CD4-positive, alpha-beta T cell treated with Interleukin-4 for 4 hours (primary cell): ENCODE results near the gene POPDC3.
"Not testable (repeated sequence)": the region's sequence is repeated elsewhere in the genome, so short reads cannot be mapped to it uniquely, and the experiment has no call there.

Experiments used
- DNase-seq: peaks from one replicate; pipeline ENCODE4 v3.0.0-alpha.2; 2020

POPDC3 gene, protein sequence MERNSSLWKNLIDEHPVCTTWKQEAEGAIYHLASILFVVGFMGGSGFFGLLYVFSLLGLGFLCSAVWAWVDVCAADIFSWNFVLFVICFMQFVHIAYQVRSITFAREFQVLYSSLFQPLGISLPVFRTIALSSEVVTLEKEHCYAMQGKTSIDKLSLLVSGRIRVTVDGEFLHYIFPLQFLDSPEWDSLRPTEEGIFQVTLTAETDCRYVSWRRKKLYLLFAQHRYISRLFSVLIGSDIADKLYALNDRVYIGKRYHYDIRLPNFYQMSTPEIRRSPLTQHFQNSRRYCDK

DNA sequence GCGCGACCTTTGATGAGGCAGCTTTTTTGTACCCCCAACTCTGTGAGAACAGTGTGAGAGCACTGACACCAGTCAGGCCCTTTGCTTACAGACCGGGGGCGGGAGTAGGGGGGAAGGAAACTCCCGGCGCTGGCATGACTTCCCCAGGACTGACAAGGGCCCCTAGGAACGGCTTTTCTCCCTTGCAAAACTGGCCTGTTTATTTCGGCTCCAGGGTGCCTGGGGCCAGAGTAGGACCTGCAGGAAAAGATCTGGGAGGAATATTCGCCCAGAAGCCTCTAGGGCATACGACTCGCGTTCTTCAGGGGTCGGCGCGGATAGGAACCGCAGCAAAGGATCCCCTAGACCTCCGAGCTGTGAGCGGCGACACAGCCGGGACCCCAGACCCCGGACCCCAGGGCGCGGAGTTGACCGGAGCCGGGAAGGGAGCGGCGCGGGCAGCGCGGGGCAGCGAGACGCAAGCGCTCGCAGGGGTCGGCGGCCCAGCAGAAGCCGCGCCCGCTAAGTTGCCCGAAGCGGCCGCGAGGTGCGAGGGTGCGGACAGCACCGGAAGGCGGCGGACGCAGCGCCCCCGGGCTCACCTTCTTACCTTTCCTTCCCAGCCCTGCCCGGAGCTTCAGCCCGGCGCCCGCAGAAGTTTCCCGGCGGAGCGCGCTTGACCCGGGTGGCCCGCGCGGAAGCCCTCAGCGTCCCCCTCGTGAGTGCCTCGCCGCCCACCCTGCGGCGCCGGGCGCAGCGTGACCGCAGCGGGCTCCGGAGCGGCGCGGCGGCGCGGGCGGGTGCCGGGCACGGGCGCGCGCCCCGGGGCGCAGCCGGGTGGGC is at the start of gene POPDC3:
Gene POPDC3 (minus strand): TSS at position 771 of the 822 bp plus-strand sequence. CDS start 18,105 bp downstream, outside the sequence.
- DNase-seq = no peak

DNA sequence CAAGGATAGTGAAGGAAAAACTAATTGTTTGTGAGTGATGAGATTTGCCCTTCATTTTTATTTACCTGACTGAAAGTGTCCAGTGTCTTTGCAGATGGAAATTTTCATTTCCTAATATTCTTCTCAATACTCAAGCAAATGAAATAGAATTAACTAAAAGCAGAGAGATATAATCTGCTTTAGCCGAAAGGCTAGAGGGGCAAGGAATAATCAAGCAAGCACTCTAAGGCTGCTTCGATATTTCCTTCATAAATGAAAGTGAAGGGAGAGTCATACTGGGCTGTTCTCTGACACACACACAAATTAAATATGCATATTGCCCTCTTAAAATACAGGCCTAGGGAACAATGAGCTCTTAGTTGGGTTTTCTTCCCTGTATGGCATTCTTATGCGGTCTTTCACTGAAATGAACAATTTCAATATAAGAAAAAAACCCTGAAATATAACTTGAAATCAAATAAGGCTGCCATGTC is 47.5 kb upstream of the POPDC3 start:
- DNase-seq = no peak

DNA sequence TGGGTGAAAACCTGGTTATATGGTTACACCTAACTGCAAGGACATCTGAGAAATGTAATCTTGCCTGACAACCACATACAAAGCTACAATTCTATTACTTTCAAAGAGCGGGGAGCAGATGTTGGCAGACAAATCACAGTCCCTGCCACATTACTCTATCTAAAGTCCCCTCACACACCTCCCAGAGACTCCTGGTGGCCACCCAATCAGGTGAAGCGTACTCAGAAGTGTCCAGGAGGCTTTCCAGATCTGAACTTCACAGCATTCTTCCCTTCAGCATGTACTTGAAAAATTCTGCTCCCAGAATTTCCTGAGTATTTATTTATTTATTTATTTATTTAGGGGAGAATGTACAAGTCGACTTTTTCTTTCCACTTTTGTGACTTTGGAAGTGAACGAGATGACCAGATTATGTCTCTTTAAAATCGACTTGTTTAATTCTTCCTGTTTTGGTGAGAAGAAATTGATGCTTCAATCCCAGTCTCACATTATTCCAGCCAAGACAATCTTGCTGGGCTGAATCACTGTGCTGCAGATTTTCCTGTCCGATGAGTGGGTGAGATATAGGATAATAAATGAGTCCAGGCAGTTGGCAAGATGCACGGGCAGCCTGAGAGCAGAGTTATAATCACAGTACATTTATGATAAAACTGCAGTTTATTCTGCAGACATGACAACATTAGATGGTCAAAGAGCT is 46.9 kb upstream of the POPDC3 start:
- no peak for DNase-seq

DNA sequence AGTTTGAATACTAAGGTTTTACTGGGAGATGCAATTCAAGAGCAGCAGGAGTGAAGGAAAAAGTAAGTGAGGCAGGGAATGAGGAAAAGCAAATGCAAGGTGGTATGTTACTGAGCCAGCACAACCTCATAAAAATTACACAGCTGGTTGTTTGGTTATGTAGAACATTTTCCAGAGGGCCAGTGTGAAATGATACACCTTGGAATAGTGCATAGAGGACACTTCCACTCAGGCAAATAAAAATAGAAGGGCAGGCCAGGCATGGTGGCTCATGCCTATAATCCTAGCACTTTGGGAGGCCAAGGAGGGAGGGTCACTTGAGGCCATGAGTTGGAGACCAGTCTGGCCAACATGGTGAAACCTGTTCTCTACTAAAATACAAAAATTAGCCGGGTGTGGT is 43.4 kb upstream of the POPDC3 start:
- no peak for DNase-seq

DNA sequence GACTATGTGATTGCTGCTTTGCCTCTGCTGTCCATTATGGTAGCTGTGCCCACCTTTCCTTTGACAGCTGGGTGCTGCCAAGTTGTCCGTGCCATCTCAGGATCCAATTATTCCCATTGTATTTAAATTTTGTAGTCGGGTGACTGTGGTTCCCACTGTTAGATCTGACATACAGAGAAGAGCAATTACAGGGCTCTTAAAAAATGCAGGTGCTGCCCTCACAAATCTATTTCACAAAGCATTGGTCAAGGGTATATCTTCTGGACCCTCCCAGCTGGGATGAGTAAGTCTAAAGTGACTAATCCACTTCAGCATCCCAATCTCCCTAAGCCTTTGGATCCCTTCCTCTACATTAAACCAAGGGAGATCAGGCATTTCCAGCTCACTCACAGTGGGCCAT is 41.4 kb upstream of the POPDC3 start:
- not testable (repeated sequence) for DNase-seq

DNA sequence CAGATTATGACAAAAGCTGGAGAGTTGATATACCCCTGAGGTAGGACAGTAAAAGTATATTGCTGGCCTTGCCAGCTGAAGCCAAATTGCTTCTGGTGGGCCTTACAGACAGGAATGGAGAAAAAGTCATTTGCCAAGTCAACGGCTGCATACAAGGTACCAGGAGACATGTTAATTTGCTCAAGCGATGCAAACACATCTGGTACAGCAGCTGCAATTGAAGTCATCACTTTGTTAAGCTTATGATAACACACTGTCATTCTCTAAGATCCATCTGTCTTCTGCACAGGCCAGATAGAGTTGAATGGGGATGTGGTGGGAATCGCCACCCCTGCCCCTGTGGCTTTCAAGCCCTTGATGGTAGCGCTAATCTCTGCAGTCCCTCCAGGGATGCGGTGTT is 40.4 kb upstream of the POPDC3 start:
- no peak for DNase-seq

DNA sequence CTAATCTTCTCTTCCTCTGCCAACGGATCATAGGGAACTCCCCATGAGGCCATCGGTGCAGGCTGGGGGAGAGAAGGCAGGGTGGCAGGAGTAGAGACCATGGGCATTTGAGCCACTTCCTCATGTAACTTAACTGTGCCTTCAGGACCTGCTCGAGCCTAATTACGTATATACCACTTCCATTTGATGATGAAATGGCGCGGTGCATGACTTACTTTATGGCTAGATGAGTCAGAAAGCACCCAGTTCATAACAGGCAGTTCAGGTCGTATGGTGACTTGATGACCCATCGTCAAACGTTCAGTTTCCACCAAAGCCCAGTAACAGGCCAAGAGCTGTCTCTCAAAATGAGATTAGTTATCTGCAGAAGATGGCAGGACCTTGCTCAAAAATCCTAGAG is 39.4 kb upstream of the POPDC3 start:
- DNase-seq = not testable (repeated sequence)

DNA sequence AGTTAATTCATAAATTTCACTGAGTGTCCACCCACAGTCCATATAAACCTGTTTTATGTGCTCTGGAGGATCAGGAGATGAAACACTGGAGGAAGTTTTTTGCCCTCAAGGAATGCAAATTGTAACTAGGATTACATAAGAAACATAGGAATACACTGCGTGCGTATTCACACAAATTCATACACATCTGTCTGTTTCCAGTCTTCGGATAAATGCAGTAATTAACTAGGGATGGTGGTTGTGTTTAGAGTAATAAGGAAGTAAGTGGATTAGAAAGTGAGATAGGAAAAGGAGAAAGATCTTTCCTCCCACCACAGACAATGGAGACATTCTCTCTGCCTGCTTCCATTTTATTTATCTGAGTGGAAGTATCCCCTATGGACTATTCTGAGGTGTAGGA is 35.7 kb upstream of the POPDC3 start:
- DNase-seq = no peak

DNA sequence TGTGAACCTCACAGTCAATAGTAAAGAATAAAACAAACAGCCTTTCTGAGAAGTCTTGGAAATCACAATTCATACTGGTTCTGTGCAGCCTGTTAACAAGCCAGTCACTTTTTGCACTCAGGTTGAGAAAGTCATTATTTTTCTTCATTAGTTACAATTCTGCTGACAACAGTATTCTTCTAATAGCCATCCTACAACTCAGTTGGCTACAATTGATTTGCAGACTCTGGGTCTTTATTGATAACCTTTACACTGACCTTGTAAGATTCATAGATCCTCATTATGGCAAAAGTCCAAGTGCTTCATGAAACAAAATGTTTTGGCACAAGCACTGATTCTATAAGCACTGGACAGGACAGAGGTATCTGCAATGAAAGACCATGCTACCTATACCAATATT is 34.9 kb upstream of the POPDC3 start:
- DNase-seq = no peak

DNA sequence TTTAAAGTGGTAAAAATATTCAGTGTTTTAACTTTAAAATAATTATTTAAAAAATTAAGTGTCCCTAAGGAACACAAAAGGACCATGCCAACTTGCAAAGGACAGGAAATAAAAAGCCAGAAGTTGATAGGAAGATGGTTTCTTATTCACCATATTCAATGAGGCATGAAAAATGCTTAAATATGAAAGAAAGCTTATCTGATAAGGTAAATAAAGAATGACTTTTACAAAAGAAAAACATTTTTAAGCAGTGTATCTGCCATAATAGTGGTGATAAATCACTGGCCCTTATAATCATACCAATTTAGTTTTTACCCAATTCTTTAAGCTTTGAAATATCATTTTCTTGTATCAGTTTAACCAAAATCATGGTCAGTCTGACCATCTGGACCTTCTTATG is 33.5 kb upstream of the POPDC3 start:
- DNase-seq = no peak

DNA sequence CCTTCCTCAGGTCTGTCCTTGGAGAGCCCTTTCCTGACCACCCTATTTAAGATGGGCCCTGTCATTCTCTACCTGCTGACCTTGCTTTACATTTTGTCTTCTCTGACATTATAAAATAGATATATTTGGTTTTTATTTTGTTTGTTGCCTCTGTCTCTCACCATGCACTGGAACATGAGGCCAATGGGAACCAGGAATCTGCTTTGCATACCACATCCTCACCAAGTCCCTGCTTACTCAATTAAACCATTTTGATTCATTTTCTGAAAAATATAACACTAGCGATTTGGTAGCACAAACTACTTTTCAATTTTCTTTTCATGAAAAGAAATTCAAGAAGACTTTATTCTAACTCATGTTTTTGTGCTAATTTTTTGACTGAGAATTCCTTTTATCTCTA is 32.8 kb upstream of the POPDC3 start:
- no peak for DNase-seq

DNA sequence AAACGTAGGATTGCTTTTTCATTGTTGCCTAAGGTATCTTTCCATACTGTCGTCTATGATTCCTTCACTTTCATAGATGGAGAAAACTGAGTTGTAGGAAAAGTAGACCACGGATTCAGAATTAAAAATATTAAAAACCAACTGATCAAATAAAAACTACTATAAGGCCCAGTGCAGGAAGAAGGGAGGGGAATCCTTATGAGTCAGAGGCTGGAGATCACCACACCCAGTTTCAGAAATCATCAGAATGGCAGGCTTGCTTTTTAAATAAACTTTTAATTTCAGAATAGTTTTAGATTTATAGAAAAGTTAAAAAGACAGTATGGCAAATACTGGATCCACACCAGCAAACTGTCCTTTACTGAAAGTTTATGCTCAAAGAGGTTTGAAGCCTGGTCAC is 32.0 kb upstream of the POPDC3 start:
- no peak for DNase-seq

DNA sequence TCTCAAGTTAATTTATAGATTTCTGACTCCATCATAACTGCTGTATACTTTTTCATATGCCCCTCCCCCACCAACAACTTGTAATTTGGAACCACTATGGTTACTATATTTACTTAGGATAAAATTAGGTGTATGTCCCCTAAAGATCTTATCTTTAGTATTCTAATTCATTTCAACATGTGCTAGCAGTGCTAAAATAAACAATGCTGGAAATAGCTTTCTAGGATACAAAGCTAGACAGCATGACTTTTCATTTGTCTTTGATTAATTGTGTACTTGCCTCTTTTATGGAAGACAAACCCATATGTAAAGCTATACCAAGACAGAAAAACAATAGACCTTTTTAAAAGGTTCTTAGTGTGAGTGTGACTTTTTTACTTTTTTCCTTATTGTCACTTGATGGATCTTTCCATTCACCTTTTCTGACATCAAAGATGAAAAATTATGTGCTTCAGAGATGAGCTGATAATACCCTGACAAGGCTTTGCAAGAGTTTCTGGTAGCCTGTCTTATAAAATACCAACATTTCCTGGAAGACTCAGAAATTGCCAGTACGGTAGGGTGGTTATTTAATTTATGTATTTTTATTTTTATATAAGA is 31.2 kb upstream of the POPDC3 start:
- no peak for DNase-seq

DNA sequence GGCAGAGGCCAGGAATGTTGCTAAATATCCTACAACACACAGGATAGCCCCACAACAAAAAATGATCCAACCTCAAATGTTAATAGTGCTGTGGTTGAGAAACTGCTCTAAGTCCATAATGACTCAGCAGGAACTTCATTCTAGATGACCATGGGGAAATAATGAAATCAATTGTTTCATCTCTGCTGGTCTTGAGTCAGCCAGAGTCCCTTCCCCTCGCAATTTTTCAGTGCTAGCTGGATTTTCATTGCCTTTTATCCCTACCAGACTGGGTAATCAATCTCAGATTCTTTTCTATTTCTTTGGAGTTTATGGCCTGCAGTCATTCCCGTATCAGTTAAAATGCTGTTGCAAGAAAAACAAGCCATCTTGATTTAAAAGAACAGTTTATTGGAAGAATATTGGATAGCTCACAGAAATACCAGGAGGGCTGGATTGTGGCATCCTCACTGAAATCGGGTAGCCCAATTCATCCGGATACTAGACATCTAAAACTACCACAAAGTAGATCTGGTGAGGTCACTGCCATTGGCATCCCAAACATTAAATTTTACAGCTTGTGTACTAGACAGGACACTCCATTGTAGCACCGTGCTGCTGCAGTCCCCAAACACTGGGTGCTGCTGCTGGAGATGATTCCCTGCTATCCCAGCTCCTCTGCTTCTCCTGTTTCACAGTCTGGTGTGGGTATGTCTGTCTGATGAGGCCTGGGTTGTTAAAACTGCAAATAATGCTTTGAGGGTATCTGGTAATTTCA is 30.3 kb upstream of the POPDC3 start:
- no peak for DNase-seq

DNA sequence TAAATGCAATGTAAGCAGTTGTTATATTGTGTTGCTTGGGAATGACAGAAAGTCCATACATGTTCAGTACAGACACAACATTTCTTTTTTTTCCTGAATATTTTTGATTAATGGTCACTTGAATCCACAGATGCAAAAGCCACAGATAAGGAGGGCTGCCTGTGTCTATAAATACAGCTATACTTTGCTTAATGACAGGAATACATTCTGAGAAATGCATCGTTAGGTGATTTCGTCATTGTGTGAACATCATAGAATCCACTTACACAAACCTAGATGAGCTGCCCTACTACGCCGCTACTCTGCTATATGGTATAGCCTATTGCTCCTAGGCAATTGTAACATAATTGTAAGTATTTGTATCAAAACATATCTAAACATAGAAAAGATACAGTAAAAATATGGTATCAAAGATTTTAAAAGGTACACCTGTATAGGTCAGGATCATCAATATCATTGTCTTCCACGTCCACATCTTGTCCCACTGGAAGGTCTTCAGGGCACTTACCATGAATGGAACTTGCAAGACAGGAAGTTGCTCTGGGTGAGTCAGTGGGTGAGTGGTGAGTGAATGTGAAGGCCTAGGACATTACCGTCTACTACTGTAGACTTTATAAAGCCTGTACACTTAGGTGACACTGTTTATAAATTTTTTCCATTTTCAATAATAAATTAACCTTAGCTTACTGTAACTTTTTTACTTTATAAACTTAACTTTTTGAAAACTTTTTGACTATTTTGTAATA is 27.9 kb upstream of the POPDC3 start:
- DNase-seq = no peak

DNA sequence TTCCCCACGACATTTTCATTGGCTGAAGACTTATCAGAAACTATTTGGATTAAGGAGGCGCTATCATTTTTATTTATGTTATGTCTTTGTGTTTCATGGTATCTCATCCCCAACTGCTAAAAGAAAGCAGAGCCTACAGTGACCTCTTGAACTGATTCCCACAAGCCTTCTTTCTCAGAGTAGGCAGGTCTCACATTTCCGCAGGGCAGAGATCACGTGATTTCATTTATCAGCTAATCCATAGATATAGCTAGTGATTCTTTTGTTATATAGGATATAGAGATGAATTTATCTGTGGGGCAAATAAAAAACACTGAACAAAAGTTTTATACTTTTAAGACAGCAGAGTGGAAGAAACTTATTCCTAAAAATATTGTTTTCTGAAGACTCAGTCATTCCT is 25.0 kb upstream of the POPDC3 start:
- DNase-seq = no peak

DNA sequence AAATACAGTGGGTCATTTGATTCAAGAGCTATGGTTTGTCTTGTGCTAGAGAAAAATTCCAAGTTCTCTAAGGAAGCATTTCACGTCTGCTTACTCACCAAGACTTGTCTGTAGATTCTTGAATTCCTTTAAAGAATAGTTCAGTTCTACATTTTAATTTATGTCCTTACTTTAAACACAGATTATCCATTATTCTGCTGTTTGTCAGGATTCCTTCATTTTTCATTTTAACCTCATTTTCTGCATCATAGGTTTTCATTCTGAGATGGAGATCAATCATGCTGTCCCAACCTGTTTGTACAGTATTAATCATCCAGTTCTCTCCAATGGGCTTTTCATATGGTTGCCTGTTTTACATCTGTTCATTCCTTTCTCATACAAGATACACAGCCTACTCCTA is 24.5 kb upstream of the POPDC3 start:
- DNase-seq = no peak

DNA sequence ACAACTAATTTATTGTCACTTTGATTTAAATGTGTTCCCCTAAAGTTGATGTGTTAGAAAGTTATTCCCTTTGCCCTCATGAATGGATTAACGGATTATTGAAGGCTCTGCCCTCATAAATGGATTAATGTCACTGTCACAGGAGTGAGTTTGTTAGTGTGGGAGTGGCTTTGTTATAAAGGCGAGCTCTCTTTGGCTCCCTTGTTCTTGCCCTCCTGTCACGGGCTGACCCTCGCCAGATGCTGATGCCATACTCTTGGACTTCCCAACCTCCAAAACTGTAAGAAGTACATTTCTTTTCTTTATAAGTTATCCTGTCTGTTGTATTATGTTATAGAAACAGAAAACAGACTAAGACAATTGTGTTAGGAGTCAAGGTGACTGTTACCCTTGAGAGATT is 22.7 kb upstream of the POPDC3 start:
- no peak for DNase-seq

DNA sequence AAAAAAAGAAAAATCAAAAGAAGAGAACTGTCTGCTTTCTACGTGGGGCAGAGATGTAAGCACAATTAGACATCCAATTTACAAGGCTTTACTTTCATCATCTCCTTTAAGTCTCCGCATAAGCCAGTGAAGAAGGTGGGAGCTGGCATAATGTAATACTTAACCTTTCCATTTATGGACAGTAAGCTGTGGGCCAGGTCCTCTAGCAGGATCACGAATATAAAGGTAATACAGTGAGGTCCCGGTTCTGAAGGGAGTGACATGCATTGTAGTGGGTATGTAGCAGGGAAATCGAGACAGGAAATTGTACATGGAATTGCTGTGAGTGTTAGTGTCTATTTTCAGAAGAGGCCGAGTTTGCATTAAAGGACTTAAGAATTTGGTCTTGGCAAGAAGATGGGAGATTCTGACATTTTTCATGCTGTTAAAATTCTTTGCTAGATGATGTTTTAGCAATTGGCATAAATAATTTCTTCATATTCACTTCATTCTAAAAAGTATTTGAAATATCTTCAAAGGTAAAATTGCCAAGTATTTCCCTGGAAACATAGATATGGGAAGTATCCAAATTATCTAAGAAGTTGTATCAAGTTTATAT is 20.4 kb upstream of the POPDC3 start:
- DNase-seq = no peak

DNA sequence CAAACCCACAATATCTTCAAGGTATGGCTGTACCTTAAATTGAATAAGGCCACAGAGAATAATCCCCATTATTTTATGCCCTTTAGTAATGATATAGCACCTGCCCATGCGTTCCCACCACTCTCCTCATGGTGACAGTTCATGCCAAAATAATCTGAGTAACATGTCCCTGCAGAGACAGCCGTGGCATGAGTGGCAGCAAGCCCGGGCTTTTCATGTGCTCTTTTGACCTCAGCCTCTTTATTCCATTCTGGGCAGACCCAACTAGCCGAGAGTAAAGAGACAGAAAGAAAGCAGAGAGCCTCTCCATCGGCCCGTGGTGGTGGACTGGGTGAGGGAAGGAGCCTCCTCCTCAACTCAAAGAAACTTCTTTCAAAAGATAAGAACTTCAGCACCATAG is 19.9 kb upstream of the POPDC3 start:
- no peak for DNase-seq

DNA sequence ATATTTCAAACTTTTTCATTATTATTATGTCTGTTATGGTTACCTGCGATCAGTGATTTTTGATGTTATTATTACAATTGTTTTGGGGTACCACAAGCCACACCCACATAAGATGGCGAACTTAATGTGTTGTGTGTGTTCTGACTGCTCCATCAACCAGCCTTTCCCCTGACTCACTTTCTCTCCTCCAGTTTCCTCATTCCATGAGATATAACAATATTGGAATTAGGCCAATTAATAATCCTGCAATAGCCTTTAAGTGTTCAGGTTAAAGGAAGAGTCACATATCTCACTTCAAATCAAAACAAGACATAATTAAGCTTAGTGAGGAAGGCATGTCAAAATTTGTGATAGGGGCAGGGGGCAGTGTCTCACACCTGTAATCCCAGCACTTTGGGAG is 16.3 kb upstream of the POPDC3 start:
- no peak for DNase-seq
